SU-DHL-6 (cell line): ENCODE results near the gene STK36.

Experiments
- H2AFZ ChIP-seq: fragments of 200-600 bp; sonication (generic); 2 replicates; pipeline ENCODE4 v1.6.1; 2014; ENCODE audit warnings: low read depth, mild to moderate bottlenecking, moderate library complexity, mixed read lengths, antibody characterized with exemption, low read length; ENCODE audit not compliant: severe bottlenecking
- H3F3A ChIP-seq: fragments of 200-600 bp; shearing (Covaris generic); 2 replicates; pipeline ENCODE4 v1.6.0; 2016; ENCODE audit warnings: antibody characterized with exemption, mild to moderate bottlenecking; ENCODE audit not compliant: insufficient read depth
- H3K27ac ChIP-seq: fragments of 200-600 bp; sonication (generic); 2 replicates; pipeline ENCODE4 v1.5.1; 2016; ENCODE audit warnings: low read depth, mild to moderate bottlenecking, low read length, moderate library complexity, mixed read lengths
- H3K27me3 ChIP-seq: fragments of 200-600 bp; sonication (generic), shearing (Covaris generic); 2 replicates; pipeline ENCODE4 v1.6.0; 2014; ENCODE audit warnings: mild to moderate bottlenecking, low read length
- H3K36me3 ChIP-seq: fragments of 200-600 bp; sonication (generic); 2 replicates; pipeline ENCODE4 v1.6.1; 2014; ENCODE audit warnings: mild to moderate bottlenecking, low read length, mixed read lengths
- H3K4me2 ChIP-seq: fragments of 300-600, 200-600 bp; shearing (Covaris generic), sonication (generic); 2 replicates; pipeline ENCODE4 v1.6.0; 2014; ENCODE audit warnings: low read length, low read depth, mild to moderate bottlenecking; ENCODE audit not compliant: poor library complexity, severe bottlenecking
- H3K4me3 ChIP-seq: fragments of 200-600 bp; sonication (generic); 2 replicates; pipeline ENCODE4 v1.5.1; 2014; ENCODE audit warnings: antibody characterized with exemption, low read length, mild to moderate bottlenecking, mixed read lengths; ENCODE audit not compliant: insufficient read depth, poor library complexity, severe bottlenecking
- H3K79me2 ChIP-seq: fragments of 200-600 bp; sonication (generic); 2 replicates; pipeline ENCODE4 v1.6.1; 2014; ENCODE audit warnings: mild to moderate bottlenecking, low read length, moderate library complexity; ENCODE audit not compliant: insufficient read depth
- H3K9ac ChIP-seq: fragments of 200-600 bp; sonication (generic); 2 replicates; pipeline ENCODE4 v1.7.0; 2014; ENCODE audit warnings: mild to moderate bottlenecking, low read length
- H3K9me2 ChIP-seq: fragments of 200-600 bp; sonication (generic); replicated peaks from 2 replicates; pipeline ENCODE4 v1.6.1; 2014; ENCODE audit warnings: low read length; ENCODE audit not compliant: insufficient read depth
- H3K9me3 ChIP-seq: fragments of 200-600 bp; sonication (generic); 2 replicates; pipeline ENCODE4 v1.6.1; 2014; ENCODE audit warnings: low read length, mixed read lengths; ENCODE audit not compliant: insufficient read depth
- H4K20me1 ChIP-seq: fragments of 200-600 bp; sonication (generic); 2 replicates; pipeline ENCODE4 v1.6.1; 2014; ENCODE audit warnings: low read depth, mild to moderate bottlenecking, antibody characterized with exemption, low read length, moderate library complexity, mixed read lengths
- EZH2phosphoT487 ChIP-seq: fragments of 200-600 bp; sonication (generic), shearing (Covaris generic); conservative IDR thresholded peaks from 2 replicates; pipeline ENCODE4 v1.6.1; 2018; ENCODE audit warnings: mild to moderate bottlenecking, antibody characterized with exemption, low read length, moderate library complexity, mixed read lengths
- TF ChIP-seq, protein P1 (sequence below): fragments of 200-600 bp; sonication (generic); IDR thresholded peaks from one replicate; pipeline ENCODE4 v1.5.1; 2017; ENCODE audit warnings: antibody characterized with exemption, mild to moderate bottlenecking, low read length, moderate library complexity; ENCODE audit not compliant: insufficient read depth, poor library complexity, severe bottlenecking

STK36 gene

DNA sequence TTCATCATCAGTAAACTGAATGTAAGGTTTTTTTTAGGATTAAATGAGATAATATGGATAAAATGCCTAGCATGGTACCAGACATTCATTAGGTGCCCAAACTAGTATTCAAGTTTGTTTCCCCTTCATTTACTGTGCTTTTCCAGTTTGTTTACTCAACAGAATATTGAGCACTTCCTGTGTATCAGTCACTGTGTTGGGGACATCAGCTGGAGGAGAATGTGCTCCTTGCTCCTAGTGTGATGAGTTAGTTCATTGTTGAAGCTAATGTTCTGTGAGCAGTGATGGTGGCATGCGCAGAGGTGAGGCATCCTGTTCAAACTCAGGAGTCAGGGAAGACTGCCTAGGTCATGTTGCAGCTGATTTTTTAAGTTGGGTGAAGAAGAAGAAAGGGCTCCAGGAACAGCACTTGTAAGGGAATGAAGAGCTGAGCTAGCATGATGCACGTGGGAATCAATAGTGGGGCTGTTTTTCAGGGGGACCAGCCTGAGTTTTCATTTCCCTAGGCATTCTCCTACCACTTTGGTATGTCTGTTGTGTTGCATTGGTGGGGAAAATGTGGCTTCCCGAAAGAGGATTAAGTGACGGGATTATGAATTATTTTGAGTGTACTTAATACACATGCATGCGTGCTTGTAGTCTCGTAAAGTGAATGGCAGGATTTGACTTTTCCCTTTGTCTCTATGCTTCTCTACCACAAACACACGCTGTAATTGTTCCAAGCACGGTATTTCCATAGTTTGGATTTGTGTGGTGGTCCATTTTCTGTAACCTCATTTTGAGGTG lies 62.5 kb downstream of the STK36 start:
- no peaks in the 10 kb centered on the region for H3K36me3 ChIP-seq
- no peak overlapping the region for H3K4me3 ChIP-seq
- H2AFZ ChIP-seq: no peak overlapping the region
- H3K79me2 ChIP-seq: peaks cover 53% of the 10 kb centered on the region
- no peaks in the 10 kb centered on the region for H3K9me2 ChIP-seq
- no peak overlapping the region for H3K27ac ChIP-seq
- peaks cover 5% of the 10 kb centered on the region; the same call in 1 of the 2 replicates for H4K20me1 ChIP-seq
- TF ChIP-seq, protein P1, sequence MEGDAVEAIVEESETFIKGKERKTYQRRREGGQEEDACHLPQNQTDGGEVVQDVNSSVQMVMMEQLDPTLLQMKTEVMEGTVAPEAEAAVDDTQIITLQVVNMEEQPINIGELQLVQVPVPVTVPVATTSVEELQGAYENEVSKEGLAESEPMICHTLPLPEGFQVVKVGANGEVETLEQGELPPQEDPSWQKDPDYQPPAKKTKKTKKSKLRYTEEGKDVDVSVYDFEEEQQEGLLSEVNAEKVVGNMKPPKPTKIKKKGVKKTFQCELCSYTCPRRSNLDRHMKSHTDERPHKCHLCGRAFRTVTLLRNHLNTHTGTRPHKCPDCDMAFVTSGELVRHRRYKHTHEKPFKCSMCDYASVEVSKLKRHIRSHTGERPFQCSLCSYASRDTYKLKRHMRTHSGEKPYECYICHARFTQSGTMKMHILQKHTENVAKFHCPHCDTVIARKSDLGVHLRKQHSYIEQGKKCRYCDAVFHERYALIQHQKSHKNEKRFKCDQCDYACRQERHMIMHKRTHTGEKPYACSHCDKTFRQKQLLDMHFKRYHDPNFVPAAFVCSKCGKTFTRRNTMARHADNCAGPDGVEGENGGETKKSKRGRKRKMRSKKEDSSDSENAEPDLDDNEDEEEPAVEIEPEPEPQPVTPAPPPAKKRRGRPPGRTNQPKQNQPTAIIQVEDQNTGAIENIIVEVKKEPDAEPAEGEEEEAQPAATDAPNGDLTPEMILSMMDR: no peak
- no peak for TF ChIP-seq EZH2phosphoT487
- no peaks in the 10 kb centered on the region for H3K9me3 ChIP-seq
- H3F3A ChIP-seq: no peaks in the 10 kb centered on the region
- H3K27me3 ChIP-seq: no peaks in the 10 kb centered on the region
- no peak overlapping the region for H3K4me2 ChIP-seq
- no peak overlapping the region for H3K9ac ChIP-seq

DNA sequence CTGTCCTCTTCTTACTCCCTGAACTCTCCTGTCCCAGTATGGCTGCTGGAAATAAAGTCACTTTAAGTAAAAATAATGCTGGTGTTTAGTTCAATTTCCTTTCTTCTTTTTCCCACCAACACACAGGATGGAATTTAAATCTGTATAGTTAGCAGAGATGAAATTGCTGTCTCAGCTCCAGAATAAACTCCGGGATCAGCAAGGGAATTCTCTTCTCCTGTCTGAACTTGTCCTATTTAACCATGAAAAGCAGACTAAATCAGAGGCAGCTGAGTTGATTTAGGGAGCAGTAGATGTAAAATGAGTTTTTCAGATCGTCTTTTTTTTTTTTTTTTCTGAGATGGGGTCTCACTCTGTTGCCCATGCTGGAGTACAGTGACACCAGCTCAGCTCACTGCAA lies 64.6 kb downstream of the STK36 start:
- no peaks in the 10 kb centered on the region for H3K9me2 ChIP-seq
- H3K36me3 ChIP-seq: no peaks in the 10 kb centered on the region
- no peak overlapping the region for H3K9ac ChIP-seq
- no peak overlapping the region for H3K4me3 ChIP-seq
- H3K27me3 ChIP-seq: no peaks in the 10 kb centered on the region
- no peaks in the 10 kb centered on the region for H3K9me3 ChIP-seq
- H3K4me2 ChIP-seq: no peak overlapping the region
- peaks cover 40% of the 10 kb centered on the region for H3K79me2 ChIP-seq
- no peaks in the 10 kb centered on the region for H3F3A ChIP-seq
- no peak for TF ChIP-seq EZH2phosphoT487
- no peak overlapping the region for H2AFZ ChIP-seq
- peaks cover 5% of the 10 kb centered on the region; the same call in 1 of the 2 replicates for H4K20me1 ChIP-seq
- no peak overlapping the region for H3K27ac ChIP-seq

DNA sequence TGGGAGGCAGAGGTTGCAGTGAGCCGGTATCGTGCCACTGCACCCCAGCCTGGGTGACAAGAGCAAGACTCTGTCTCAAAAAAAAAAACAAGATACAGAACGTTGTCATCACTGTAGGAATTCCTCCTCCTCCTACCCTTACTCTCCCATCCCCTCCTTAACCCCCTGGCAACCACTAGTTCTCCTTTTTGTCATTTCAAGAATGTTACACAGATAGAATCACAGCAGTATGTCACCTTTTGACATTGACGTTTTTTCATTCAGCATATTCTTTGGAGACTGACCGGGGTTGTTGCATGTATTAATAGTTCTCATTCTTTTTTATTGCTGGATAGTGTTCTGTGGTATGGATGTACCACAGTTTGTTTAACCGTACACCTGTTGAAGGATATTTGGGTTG lies 71.2 kb downstream of the STK36 start:
- Histone ChIP-seq H3K27ac (no peak overlapping the region), H3K4me2 (no peak overlapping the region)

DNA sequence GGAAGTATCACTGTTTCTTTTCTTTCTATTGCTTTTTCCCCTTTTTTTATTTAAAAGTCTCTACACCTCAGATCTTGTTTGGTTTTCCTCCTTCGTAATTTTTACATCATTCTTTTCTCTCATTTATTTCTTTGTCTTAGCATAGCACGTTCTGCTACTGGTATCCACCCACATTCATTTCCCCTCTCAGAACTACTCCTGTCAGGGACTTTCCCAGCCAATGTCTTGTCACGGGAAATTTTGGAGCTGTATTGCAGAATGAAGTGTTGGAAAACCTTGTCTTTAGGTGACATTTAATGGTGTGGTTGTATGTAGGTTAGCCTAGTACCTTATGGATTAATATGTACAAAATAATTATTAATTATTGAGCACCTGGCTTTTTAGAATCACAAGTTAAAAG lies 72.7 kb downstream of the STK36 start:
- Histone ChIP-seq H3K27ac (no peak overlapping the region), H2AFZ (no peak overlapping the region), H3K36me3 (peaks cover 12% of the 10 kb centered on the region; the same call in 1 of the 2 replicates), H3F3A (no peaks in the 10 kb centered on the region), H3K4me2 (no peak overlapping the region), H3K79me2 (no peaks in the 10 kb centered on the region), H4K20me1 (no peaks in the 10 kb centered on the region), H3K9me3 (no peaks in the 10 kb centered on the region), H3K9me2 (no peaks in the 10 kb centered on the region), H3K4me3 (no peak overlapping the region), H3K9ac (no peak overlapping the region), H3K27me3 (no peaks in the 10 kb centered on the region)
- no peak for TF ChIP-seq EZH2phosphoT487
- TF ChIP-seq, protein P1: no peak

More for the DNA sequence above, 71.2 kb downstream of the STK36 start:
- no peaks in the 10 kb centered on the region for H3F3A ChIP-seq
- no peak overlapping the region for H2AFZ ChIP-seq
- H3K36me3 ChIP-seq: peaks cover 12% of the 10 kb centered on the region; the same call in 1 of the 2 replicates
- TF ChIP-seq, protein P1: no peak
- no peak for TF ChIP-seq EZH2phosphoT487
- no peaks in the 10 kb centered on the region for H3K27me3 ChIP-seq
- H3K9me2 ChIP-seq: no peaks in the 10 kb centered on the region
- H3K79me2 ChIP-seq: no peaks in the 10 kb centered on the region
- no peaks in the 10 kb centered on the region for H3K9me3 ChIP-seq
- no peak overlapping the region for H3K4me3 ChIP-seq
- no peaks in the 10 kb centered on the region for H4K20me1 ChIP-seq
- H3K9ac ChIP-seq: no peak overlapping the region
